Measurements from ENCODE around the gene PLCB4. TPM values are rescaled to one million over a fixed set of nuclear protein-coding genes. Genes with fewer than 3 reads are reported as not detected.

The PLCB4 gene
- total and polyA plus RNA-seq, 3 experiments from 2014 or later: not detected

- no peak overlapping the region for H3K4me3 ChIP-seq (ENCODE audit: low read length)
- no peaks in the 10 kb centered on the region for H3K4me1 Mint-ChIP-seq
- DNase-seq: no peak
- H3K27ac ChIP-seq (ENCODE audit: low read depth, low read length): no peak overlapping the region
- H3K4me1 ChIP-seq (ENCODE audit: insufficient read depth, low read length): no peaks in the 10 kb centered on the region
- ChIA-PET CTCF (no interaction called here), POLR2A (no interaction called here)
- H3K9me3 ChIP-seq (ENCODE audit: low read length): no peaks in the 10 kb centered on the region
- no peaks in the 10 kb centered on the region for H3K27me3 Mint-ChIP-seq
- no peaks in the 10 kb centered on the region for H3K36me3 Mint-ChIP-seq
- no peaks in the 10 kb centered on the region for H3K36me3 ChIP-seq (ENCODE audit: insufficient read depth, low read length)
- no peak overlapping the region for H3K4me3 Mint-ChIP-seq
- H3K27me3 ChIP-seq (ENCODE audit: insufficient read depth, low read length, poor library complexity, severe bottlenecking): no peaks in the 10 kb centered on the region
- H3K9me3 Mint-ChIP-seq: peaks cover 0 to 12% (median 5%) of the 10 kb centered on the region in 5 donors
- no peak overlapping the region for H3K27ac Mint-ChIP-seq
These were observed 41.3 kb upstream of the PLCB4 start for GRCh38 chr20:9027626-9028025.

GRCh38 chr20:9028419-9028818 is 40.5 kb upstream of the PLCB4 start:
- H3K4me1 Mint-ChIP-seq: no peaks in the 10 kb centered on the region
- ChIA-PET POLR2A (no interaction called here), CTCF (no interaction called here)
- H3K27ac Mint-ChIP-seq: no peak overlapping the region
- no peak overlapping the region for H3K27ac ChIP-seq (ENCODE audit: low read depth, low read length)
- H3K36me3 Mint-ChIP-seq: no peaks in the 10 kb centered on the region
- H3K27me3 Mint-ChIP-seq: no peaks in the 10 kb centered on the region
- no peaks in the 10 kb centered on the region for H3K4me1 ChIP-seq (ENCODE audit: insufficient read depth, low read length)
- no peak overlapping the region for H3K4me3 ChIP-seq (ENCODE audit: low read length)
- no peak for DNase-seq
- no peaks in the 10 kb centered on the region for H3K27me3 ChIP-seq (ENCODE audit: insufficient read depth, low read length, poor library complexity, severe bottlenecking)
- peaks cover 5 to 20% (median 8%) of the 10 kb centered on the region in 5 donors for H3K9me3 Mint-ChIP-seq
- H3K4me3 Mint-ChIP-seq: no peak overlapping the region
- H3K9me3 ChIP-seq (ENCODE audit: low read length): no peaks in the 10 kb centered on the region
- no peaks in the 10 kb centered on the region for H3K36me3 ChIP-seq (ENCODE audit: insufficient read depth, low read length)

GRCh38 chr20:9031991-9032390 is 36.9 kb upstream of the PLCB4 start:
- Mint-ChIP-seq H3K27ac (no peak overlapping the region), H3K36me3 (no peaks in the 10 kb centered on the region), H3K9me3 (peaks cover 4 to 21% (median 9%) of the 10 kb centered on the region in 5 donors), H3K27me3 (no peaks in the 10 kb centered on the region), H3K4me1 (no peaks in the 10 kb centered on the region), H3K4me3 (no peak overlapping the region)
- H3K36me3 ChIP-seq (ENCODE audit: insufficient read depth, low read length): no peaks in the 10 kb centered on the region
- H3K4me1 ChIP-seq (ENCODE audit: insufficient read depth, low read length): no peaks in the 10 kb centered on the region
- no peak overlapping the region for H3K4me3 ChIP-seq (ENCODE audit: low read length)
- no peak for DNase-seq
- no peaks in the 10 kb centered on the region for H3K27me3 ChIP-seq (ENCODE audit: insufficient read depth, low read length, poor library complexity, severe bottlenecking)
- CTCF ChIA-PET: no interaction called here
- POLR2A ChIA-PET: no interaction called here
- no peak overlapping the region for H3K27ac ChIP-seq (ENCODE audit: low read depth, low read length)
- no peaks in the 10 kb centered on the region for H3K9me3 ChIP-seq (ENCODE audit: low read length)

- H3K36me3 ChIP-seq (ENCODE audit: insufficient read depth, low read length): no peaks in the 10 kb centered on the region
- Mint-ChIP-seq H3K36me3 (no peaks in the 10 kb centered on the region), H3K4me1 (no peaks in the 10 kb centered on the region), H3K27ac (no peak overlapping the region), H3K9me3 (peaks cover 6 to 21% (median 9%) of the 10 kb centered on the region in 5 donors), H3K27me3 (no peaks in the 10 kb centered on the region), H3K4me3 (no peak overlapping the region)
- no peaks in the 10 kb centered on the region for H3K9me3 ChIP-seq (ENCODE audit: low read length)
- H3K4me3 ChIP-seq (ENCODE audit: low read length): no peak overlapping the region
- DNase-seq: no peak
- ChIA-PET POLR2A (no interaction called here), CTCF (no interaction called here)
- no peaks in the 10 kb centered on the region for H3K27me3 ChIP-seq (ENCODE audit: insufficient read depth, low read length, poor library complexity, severe bottlenecking)
- H3K4me1 ChIP-seq (ENCODE audit: insufficient read depth, low read length): no peaks in the 10 kb centered on the region
- H3K27ac ChIP-seq (ENCODE audit: low read depth, low read length): no peak overlapping the region
These were observed 36.1 kb upstream of the PLCB4 start for GRCh38 chr20:9032758-9033157.

DNA sequence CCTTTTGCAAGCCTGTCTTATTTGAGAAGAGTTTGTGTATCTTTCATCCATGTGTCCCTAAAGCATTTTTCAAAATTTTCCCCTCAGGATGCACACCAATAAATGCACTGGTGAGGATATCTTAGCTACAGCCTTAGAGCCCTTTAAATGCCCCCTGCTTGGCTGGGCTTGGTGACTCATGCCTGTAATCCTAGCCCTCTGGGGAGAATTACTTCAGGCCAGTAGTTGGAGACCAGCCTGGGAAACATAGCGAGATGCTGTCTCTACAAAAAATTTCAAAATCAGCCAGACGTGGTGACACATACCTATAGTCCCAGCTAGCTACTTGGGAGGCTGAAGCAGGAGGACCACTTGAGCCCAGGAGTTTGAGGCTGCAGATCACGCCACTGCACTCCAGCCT is 33.8 kb upstream of the PLCB4 start:
- H3K9me3 ChIP-seq (ENCODE audit: low read length): no peaks in the 10 kb centered on the region
- ChIA-PET CTCF (no interaction called here), POLR2A (no interaction called here)
- H3K4me1 Mint-ChIP-seq: no peaks in the 10 kb centered on the region
- H3K27me3 Mint-ChIP-seq: no peaks in the 10 kb centered on the region
- no peaks in the 10 kb centered on the region for H3K36me3 Mint-ChIP-seq
- no peak overlapping the region for H3K4me3 ChIP-seq (ENCODE audit: low read length)
- no peaks in the 10 kb centered on the region for H3K36me3 ChIP-seq (ENCODE audit: insufficient read depth, low read length)
- no peak overlapping the region for H3K27ac ChIP-seq (ENCODE audit: low read depth, low read length)
- DNase-seq: no peak
- no peak overlapping the region for H3K27ac Mint-ChIP-seq
- peaks cover 6 to 24% (median 11%) of the 10 kb centered on the region in 5 donors for H3K9me3 Mint-ChIP-seq
- H3K4me1 ChIP-seq (ENCODE audit: insufficient read depth, low read length): no peaks in the 10 kb centered on the region
- H3K4me3 Mint-ChIP-seq: no peak overlapping the region
- H3K27me3 ChIP-seq (ENCODE audit: insufficient read depth, low read length, poor library complexity, severe bottlenecking): no peaks in the 10 kb centered on the region

DNA sequence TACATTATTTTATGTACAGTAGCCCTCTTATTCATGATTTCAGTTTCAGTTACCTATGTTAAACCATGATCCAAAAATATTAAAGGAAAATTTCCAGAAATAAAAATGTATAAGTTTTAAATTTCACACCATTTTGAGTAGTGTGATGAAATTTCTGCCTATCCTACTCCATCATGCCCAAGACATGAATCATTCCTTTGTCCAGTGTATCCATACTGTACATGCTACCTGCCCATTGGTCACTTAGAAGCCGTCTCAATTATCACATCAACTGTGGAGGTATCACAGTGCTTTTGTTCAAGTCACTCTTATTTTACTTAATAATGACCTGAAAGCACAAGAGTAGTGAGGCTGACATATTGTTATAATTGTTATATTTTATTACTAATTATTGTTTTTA is 32.3 kb upstream of the PLCB4 start:
- Histone ChIP-seq H3K4me1 (ENCODE audit: insufficient read depth, low read length) (no peaks in the 10 kb centered on the region), H3K36me3 (ENCODE audit: insufficient read depth, low read length) (no peaks in the 10 kb centered on the region), H3K27ac (ENCODE audit: low read depth, low read length) (no peak overlapping the region), H3K27me3 (ENCODE audit: insufficient read depth, low read length, poor library complexity, severe bottlenecking) (no peaks in the 10 kb centered on the region), H3K9me3 (ENCODE audit: low read length) (no peaks in the 10 kb centered on the region), H3K4me3 (ENCODE audit: low read length) (no peak overlapping the region)
- Mint-ChIP-seq H3K9me3 (peaks cover 5 to 24% (median 11%) of the 10 kb centered on the region in 5 donors), H3K4me3 (no peak overlapping the region), H3K4me1 (no peaks in the 10 kb centered on the region), H3K36me3 (no peaks in the 10 kb centered on the region), H3K27me3 (no peaks in the 10 kb centered on the region), H3K27ac (no peak overlapping the region)
- ChIA-PET CTCF (no interaction called here), POLR2A (no interaction called here)
- DNase-seq: no peak

GRCh38 chr20:9038791-9039535 is 29.9 kb upstream of the PLCB4 start:
- Histone ChIP-seq H3K4me3 (ENCODE audit: low read length) (no peak overlapping the region), H3K27ac (ENCODE audit: low read depth, low read length) (no peak overlapping the region), H3K9me3 (ENCODE audit: low read length) (no peaks in the 10 kb centered on the region), H3K4me1 (ENCODE audit: insufficient read depth, low read length) (no peaks in the 10 kb centered on the region), H3K36me3 (ENCODE audit: insufficient read depth, low read length) (no peaks in the 10 kb centered on the region), H3K27me3 (ENCODE audit: insufficient read depth, low read length, poor library complexity, severe bottlenecking) (no peaks in the 10 kb centered on the region)
- Mint-ChIP-seq H3K4me1 (no peaks in the 10 kb centered on the region), H3K27ac (no peak overlapping the region), H3K27me3 (no peaks in the 10 kb centered on the region), H3K36me3 (no peaks in the 10 kb centered on the region), H3K9me3 (peaks cover 0 to 9% (median 5%) of the 10 kb centered on the region in 5 donors), H3K4me3 (no peak overlapping the region)
- ChIA-PET CTCF (no interaction called here), POLR2A (no interaction called here)
- no peak for DNase-seq

- no peaks in the 10 kb centered on the region for H3K9me3 ChIP-seq (ENCODE audit: low read length)
- ChIA-PET CTCF (no interaction called here), POLR2A (no interaction called here)
- no peaks in the 10 kb centered on the region for H3K4me1 Mint-ChIP-seq
- H3K4me3 Mint-ChIP-seq: no peak overlapping the region
- H3K36me3 Mint-ChIP-seq: no peaks in the 10 kb centered on the region
- no peak overlapping the region for H3K27ac Mint-ChIP-seq
- H3K27me3 Mint-ChIP-seq: no peaks in the 10 kb centered on the region
- no peak overlapping the region for H3K4me3 ChIP-seq (ENCODE audit: low read length)
- no peaks in the 10 kb centered on the region for H3K27me3 ChIP-seq (ENCODE audit: insufficient read depth, low read length, poor library complexity, severe bottlenecking)
- H3K27ac ChIP-seq (ENCODE audit: low read depth, low read length): no peak overlapping the region
- DNase-seq: no peak
- H3K9me3 Mint-ChIP-seq: peaks cover 0 to 5% (median 4%) of the 10 kb centered on the region in 5 donors
- H3K36me3 ChIP-seq (ENCODE audit: insufficient read depth, low read length): no peaks in the 10 kb centered on the region
- H3K4me1 ChIP-seq (ENCODE audit: insufficient read depth, low read length): no peaks in the 10 kb centered on the region
These were observed 27.9 kb upstream of the PLCB4 start for GRCh38 chr20:9040863-9041524.
